Activated CD4-positive, alpha-beta memory T cell treated with anti-CD3 and anti-CD28 coated beads for 36 hours (primary cell): ENCODE measurements around the gene SNAI1. TPM values are rescaled to one million over a fixed set of nuclear protein-coding genes. Genes with fewer than 3 reads are reported as not detected.

Experiments
- CTCF ChIA-PET: fragments of 350-600 bp; sonication (Branson Sonifier 250); formaldehyde crosslinking; loops from one replicate; lab custom pipeline; 2021; ENCODE audit warnings: antibody characterized with exemption, inconsistent platforms; lab: Charles Lee
- POLR2A ChIA-PET: fragments of 350-600 bp; sonication (Branson Sonifier 250); formaldehyde crosslinking; loops from one replicate; lab custom pipeline; 2021; ENCODE audit warnings: antibody characterized with exemption; lab: Charles Lee
- DNase-seq: peaks from one replicate; pipeline ENCODE4 v3.0.0-alpha.2; 2020
- H3K27ac Mint-ChIP-seq: one replicate; pipeline ENCODE4 v1.8.0; 2021; ENCODE audit warnings: mixed read lengths
- H3K27me3 Mint-ChIP-seq: one replicate; pipeline ENCODE4 v1.8.0; 2021; ENCODE audit warnings: mixed read lengths
- H3K36me3 Mint-ChIP-seq: one replicate; pipeline ENCODE4 v1.8.0; 2021; ENCODE audit warnings: mixed read lengths
- H3K4me1 Mint-ChIP-seq: one replicate; pipeline ENCODE4 v1.8.0; 2021; ENCODE audit warnings: low read depth, mixed read lengths
- H3K4me3 Mint-ChIP-seq: one replicate; pipeline ENCODE4 v1.8.0; 2021; ENCODE audit warnings: mild to moderate bottlenecking, mixed read lengths
- H3K9me3 Mint-ChIP-seq: one replicate; pipeline ENCODE4 v1.8.0; 2021; ENCODE audit warnings: mixed read lengths
- intact Hi-C: fragments of 100-400 bp; cut with micrococcal nuclease; formaldehyde crosslinking; loops from one replicate; pipeline ENCODE4 v1.15.1; 2023
- total RNA-seq, 2 experiments: library from RNA; stranded (reverse); gene quantifications; one replicate each; pipeline ENCODE4 v1.2.3, GENCODE V29; 2021

Gene SNAI1
- total RNA-seq, 2 experiments from 2014 or later, result 0.27 TPM; not detected in 1

DNA sequence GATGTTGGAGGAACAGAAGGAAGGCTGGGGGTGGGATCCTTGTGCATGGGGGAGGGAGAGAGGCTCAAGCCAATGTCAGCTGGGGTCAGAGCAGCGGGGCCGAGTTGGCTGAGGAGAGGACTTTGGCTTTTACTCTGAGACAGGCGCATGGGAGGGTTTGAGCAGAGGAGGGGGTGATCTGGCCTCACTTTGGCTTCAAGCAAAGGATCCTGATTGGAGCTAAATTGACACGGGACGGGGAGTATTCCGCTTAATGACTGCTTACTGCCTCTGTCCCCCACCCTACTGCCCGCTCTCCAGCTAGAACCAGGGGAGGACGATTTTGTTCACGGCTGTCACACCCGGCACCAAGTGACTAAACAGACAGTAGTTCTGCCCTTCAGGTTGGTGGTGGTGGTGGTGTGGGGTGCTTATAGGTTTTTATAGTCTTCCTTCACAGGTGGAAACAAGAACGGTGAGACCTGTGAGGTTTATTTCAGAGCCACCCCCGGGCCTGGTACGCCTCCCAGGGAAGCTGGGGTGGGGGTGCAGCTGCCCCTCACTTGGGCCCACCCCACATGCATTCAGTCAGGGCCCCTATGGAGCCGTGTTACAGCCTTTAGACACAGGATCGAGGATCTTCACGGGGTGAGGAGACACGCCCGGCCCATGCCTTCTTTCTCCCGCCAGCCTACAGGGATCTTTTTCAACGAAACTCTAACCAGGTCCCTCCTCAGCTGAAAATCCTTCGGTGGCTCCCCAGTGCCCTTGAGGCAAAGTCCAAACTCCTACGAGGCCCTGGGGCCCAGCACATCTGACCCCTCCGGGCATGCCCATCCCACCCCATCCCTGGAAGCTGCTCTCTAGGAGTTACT is 1.3 kb upstream of the SNAI1 start:
- H3K27ac Mint-ChIP-seq, result no peak overlapping the region
- no peaks in the 10 kb centered on the region for H3K9me3 Mint-ChIP-seq
- POLR2A ChIA-PET, result interaction anchor here (0.9 kb wide), 1 partner anchor 88 kb away, joined by 3 read pairs; no protein-coding TSS in a partner anchor
- peaks cover 6% of the 10 kb centered on the region for H3K27me3 Mint-ChIP-seq
- intact Hi-C loops, result no loop called here
- no peak for DNase-seq
- peaks cover 20% of the 10 kb centered on the region for H3K4me1 Mint-ChIP-seq
- no peak overlapping the region for H3K4me3 Mint-ChIP-seq
- CTCF ChIA-PET, result interaction anchor here (0.7 to 7.5 kb wide), 10 partner anchors 16 to 198 kb away, joined by 3 to 257 read pairs (median 4); partner anchors contain the start of gene RNF114
- no peaks in the 10 kb centered on the region for H3K36me3 Mint-ChIP-seq

DNA sequence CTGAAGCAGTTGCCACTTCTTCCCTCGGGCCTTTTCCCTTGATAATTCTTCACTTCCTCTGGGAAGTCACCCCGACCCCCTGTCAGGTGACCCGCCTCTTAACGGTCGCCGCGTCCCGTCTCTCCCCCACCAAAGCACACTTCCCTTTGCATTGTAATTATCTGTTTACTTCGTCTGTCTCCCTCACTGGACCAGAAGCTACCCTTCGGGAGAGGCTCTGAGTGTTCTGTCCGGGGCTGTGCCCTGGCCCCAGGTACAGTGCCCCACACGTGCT is 771 bp upstream of the SNAI1 start:
- ChIA-PET CTCF (interaction anchor here (0.7 to 7.5 kb wide), 7 partner anchors 47 to 197 kb away, joined by 3 to 257 read pairs (median 4); partner anchors contain the start of gene RNF114), POLR2A (no interaction called here)
- Mint-ChIP-seq H3K4me3 (no peak overlapping the region), H3K36me3 (no peaks in the 10 kb centered on the region), H3K9me3 (no peaks in the 10 kb centered on the region), H3K4me1 (peaks cover 20% of the 10 kb centered on the region), H3K27ac (no peak overlapping the region), H3K27me3 (peaks cover 4% of the 10 kb centered on the region)
- DNase-seq, result no peak
- intact Hi-C loops, result no loop called here

DNA sequence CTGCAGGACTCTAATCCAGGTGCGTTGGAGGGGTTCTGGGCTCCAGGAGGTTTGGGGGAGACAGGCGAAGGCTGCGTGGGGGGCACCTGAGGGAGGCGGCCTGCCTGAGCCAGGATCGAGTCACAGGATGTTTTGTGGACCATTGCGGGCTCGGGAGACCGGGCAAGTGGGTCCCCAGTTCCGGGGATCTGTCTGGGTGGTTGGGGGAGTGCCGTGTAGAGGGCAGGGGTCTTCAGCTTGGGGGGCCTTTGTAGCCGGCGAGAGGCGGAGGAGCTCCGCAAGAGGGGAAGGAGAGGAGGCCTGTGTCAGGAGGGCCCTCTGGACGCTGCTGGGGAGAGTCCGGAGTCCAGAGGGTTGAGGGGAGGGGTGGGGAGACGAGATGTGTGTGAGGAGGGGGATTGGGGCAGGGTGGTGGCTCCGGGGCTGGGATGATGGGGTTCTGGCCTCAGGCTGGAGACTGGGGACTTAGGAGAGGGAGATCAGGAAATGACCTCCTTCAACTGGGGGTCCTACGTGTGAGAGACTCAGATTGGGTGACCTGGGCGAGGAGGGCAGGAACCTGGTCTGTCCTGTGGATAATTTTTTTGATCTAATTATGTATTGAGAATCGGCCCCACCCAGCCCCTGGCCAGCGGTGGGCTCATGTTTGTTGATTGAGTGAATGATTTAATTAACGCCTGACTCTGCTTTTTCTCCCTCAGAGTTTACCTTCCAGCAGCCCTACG is 505 bp downstream of the SNAI1 start:
- H3K4me3 Mint-ChIP-seq, result peak overlapping the region; percentile 23
- no peaks in the 10 kb centered on the region for H3K36me3 Mint-ChIP-seq
- ChIA-PET CTCF (interaction anchor here (2.0 to 7.5 kb wide), 2 partner anchors 86 to 196 kb away, joined by 7 to 257 read pairs; no protein-coding TSS in a partner anchor), POLR2A (no interaction called here)
- DNase-seq, result no peak
- no peaks in the 10 kb centered on the region for H3K9me3 Mint-ChIP-seq
- intact Hi-C loops, result no loop called here
- peaks cover 4% of the 10 kb centered on the region for H3K27me3 Mint-ChIP-seq
- H3K27ac Mint-ChIP-seq, result no peak overlapping the region
- peaks cover 20% of the 10 kb centered on the region for H3K4me1 Mint-ChIP-seq

DNA sequence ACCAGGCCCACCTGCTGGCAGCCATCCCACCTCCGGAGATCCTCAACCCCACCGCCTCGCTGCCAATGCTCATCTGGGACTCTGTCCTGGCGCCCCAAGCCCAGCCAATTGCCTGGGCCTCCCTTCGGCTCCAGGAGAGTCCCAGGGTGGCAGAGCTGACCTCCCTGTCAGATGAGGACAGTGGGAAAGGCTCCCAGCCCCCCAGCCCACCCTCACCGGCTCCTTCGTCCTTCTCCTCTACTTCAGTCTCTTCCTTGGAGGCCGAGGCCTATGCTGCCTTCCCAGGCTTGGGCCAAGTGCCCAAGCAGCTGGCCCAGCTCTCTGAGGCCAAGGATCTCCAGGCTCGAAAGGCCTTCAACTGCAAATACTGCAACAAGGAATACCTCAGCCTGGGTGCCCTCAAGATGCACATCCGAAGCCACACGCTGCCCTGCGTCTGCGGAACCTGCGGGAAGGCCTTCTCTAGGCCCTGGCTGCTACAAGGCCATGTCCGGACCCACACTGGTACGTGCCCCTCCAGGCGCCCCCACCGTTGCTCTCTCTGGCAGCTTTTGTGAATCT is 1.1 kb downstream of the SNAI1 start:
- H3K27ac Mint-ChIP-seq, result no peak overlapping the region
- H3K4me3 Mint-ChIP-seq, result peak overlapping the region; percentile 21
- peaks cover 20% of the 10 kb centered on the region for H3K4me1 Mint-ChIP-seq
- no peaks in the 10 kb centered on the region for H3K9me3 Mint-ChIP-seq
- no peaks in the 10 kb centered on the region for H3K36me3 Mint-ChIP-seq
- ChIA-PET CTCF (interaction anchor here (0.7 to 7.5 kb wide), 2 partner anchors 86 to 185 kb away, joined by 4 to 257 read pairs; no protein-coding TSS in a partner anchor), POLR2A (no interaction called here)
- DNase-seq, result no peak
- H3K27me3 Mint-ChIP-seq, result peaks cover 4% of the 10 kb centered on the region
- intact Hi-C loops, result no loop called here

DNA sequence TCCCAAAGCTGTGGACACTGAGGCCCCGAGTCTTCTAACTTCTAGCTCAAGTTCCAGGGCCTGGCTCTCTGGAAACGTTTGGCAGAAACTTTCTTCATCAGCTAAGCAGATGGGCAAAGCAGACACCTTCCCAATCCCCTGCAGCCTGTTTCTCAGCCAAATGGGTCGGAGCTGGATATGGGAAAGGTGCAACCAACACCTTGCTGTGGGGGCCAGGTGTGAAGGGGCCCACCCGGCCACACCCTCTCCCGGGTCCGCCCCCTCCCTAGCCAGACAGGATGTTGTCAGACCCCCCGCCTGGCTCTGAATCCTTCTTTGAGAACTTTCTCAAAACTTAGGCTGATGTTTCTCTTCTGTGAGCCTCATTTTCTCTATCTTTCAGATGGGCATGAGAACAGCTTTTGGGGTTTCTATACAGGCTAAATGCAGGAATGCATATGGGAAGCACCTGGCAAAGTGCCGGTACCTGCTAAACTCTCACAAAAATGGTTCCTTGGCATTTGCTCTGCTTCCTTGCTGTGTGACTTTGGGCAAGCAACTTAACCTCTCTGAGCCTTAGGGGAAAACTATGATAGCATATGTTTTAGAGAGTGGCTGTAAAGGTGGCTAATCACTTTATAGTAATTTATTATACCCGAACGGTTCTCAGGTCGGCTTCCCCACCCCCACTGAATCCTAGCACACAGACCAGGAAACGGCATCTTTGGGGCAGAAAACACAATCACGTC is 1.8 kb downstream of the SNAI1 start:
- ChIA-PET CTCF (interaction anchor here (0.7 to 7.5 kb wide), 2 partner anchors 85 to 185 kb away, joined by 4 to 257 read pairs; no protein-coding TSS in a partner anchor), POLR2A (no interaction called here)
- Mint-ChIP-seq H3K27me3 (peaks cover 4% of the 10 kb centered on the region), H3K27ac (no peak overlapping the region), H3K4me1 (peaks cover 18% of the 10 kb centered on the region), H3K9me3 (no peaks in the 10 kb centered on the region), H3K36me3 (no peaks in the 10 kb centered on the region), H3K4me3 (no peak overlapping the region)
- DNase-seq, result no peak
- intact Hi-C loops, result no loop called here

DNA sequence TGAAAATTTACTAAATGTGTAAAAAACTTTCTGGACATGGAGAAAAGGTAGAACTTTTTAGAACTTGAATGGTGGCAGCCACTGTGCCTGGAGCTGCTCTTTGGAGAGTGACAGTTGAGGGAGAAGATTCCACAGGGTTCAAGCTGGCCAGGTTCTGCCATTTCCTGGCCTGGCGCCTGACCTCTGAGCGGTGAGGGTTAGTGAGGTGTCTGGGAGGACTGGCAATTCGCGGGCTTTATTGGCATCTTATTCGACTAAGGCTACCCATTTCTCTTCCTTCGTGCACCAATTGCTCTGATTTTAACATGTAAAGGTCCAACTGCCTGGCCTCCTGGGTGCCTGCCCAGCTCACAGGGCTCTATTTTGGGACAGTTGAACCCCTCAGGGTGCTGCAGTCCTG is 2.4 kb downstream of the SNAI1 start:
- H3K4me1 Mint-ChIP-seq, result peaks cover 18% of the 10 kb centered on the region
- intact Hi-C loops, result no loop called here
- no peak overlapping the region for H3K4me3 Mint-ChIP-seq
- H3K9me3 Mint-ChIP-seq, result no peaks in the 10 kb centered on the region
- no peak for DNase-seq
- no peak overlapping the region for H3K27ac Mint-ChIP-seq
- ChIA-PET CTCF (interaction anchor here (7.5 kb wide), 1 partner anchor 84 kb away, joined by 257 read pairs; no protein-coding TSS in a partner anchor), POLR2A (no interaction called here)
- no peaks in the 10 kb centered on the region for H3K36me3 Mint-ChIP-seq
- peaks cover 4% of the 10 kb centered on the region for H3K27me3 Mint-ChIP-seq

DNA sequence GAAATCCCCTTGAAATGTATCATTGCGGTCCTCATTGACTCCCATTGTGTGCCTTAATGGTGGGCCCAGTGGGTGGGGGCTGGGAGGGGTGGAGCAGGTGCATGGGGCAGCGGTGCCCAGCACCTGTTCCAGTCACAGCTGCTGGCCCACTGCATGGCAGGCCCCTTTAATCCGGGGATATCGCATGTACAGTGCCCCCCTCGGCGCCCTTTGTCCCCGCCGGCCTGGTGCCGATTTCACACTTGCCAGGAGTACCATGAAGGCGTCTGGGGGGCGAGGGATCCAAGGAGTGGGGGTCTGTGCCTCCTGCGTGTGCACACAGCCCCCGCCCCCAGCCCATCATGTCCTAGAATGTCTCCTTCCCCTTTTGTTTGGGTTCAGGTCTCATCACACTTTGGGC is 2.8 kb downstream of the SNAI1 start:
- Mint-ChIP-seq H3K4me3 (no peak overlapping the region), H3K4me1 (peaks cover 18% of the 10 kb centered on the region), H3K9me3 (no peaks in the 10 kb centered on the region), H3K36me3 (no peaks in the 10 kb centered on the region), H3K27ac (no peak overlapping the region), H3K27me3 (peaks cover 4% of the 10 kb centered on the region)
- ChIA-PET POLR2A (no interaction called here), CTCF (interaction anchor here (1.5 kb wide), 1 partner anchor 184 kb away, joined by 5 read pairs; no protein-coding TSS in a partner anchor)
- intact Hi-C loops, result no loop called here
- DNase-seq, result no peak

DNA sequence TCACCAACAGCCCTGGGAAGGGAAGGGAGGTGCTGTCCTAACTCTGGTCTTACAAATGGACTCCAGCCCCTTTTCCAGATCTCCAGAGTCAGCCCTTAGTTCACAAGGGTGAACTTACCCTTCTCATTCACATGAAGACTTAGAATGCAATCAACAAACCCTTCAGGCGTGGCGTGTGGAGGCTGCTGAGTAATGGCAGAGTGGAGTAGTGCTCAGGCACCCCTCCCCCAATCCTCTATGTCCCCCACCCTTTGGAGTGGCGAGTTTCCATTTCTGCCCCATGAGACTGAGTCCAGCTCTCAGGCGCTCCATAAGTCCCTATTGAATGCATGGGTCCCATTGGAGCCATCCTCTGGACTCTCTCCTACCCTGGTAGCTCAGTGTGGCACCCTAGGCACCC is 3.3 kb downstream of the SNAI1 start:
- Mint-ChIP-seq H3K9me3 (no peaks in the 10 kb centered on the region), H3K27ac (no peak overlapping the region), H3K4me1 (peaks cover 18% of the 10 kb centered on the region), H3K4me3 (no peak overlapping the region), H3K27me3 (peaks cover 4% of the 10 kb centered on the region), H3K36me3 (no peaks in the 10 kb centered on the region)
- intact Hi-C loops, result no loop called here
- ChIA-PET CTCF (interaction anchor here (0.9 to 1.5 kb wide), 2 partner anchors 85 to 183 kb away, joined by 5 to 6 read pairs; no protein-coding TSS in a partner anchor), POLR2A (no interaction called here)
- no peak for DNase-seq

DNA sequence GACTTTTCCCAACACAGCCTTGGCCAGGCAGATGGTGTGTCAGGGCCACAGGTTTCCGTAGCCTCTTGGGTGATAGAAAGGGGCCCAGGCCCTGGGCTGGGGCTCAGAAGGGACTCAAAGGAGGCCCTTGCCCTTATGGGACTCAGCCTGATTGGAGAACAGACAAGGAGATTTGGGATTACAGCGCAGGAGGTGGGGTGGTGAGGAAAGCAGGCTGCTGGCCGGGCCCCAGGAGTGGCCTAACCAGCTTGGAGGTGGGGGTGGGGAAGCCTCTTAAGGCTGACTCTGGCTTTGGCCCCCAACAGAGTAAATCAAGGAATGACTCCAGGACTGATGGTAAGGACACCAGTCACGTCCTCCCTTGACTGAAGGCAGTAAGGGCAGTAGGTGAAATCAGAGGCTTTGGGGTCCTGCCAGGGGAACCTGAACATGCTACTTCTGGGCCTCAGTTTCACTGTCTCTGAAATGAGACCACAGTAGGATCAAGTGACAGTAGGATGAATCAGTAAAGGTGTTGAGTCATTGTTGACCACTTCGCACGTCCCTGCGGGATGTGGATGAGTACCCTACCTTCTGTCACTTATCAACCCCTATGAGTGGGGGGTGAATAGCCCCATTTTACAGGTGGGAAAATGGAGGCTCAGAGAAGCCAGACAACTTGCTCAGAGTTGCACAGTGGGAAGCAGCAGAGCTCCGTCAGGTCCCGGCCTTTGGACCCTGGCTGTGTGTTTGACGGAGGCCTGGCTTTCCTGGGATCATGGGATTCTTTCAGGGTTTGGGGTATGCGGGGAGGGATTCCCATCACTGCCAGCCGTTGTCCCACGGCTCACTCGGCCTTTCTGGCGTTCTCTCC is 4.5 kb downstream of the SNAI1 start:
- CTCF ChIA-PET, result interaction anchor here (0.9 to 3.4 kb wide), 4 partner anchors 8 to 192 kb away, joined by 3 to 25 read pairs (median 6); no protein-coding TSS in a partner anchor
- no peak for DNase-seq
- Mint-ChIP-seq H3K27ac (no peak overlapping the region), H3K4me1 (peaks cover 12% of the 10 kb centered on the region), H3K27me3 (peaks cover under 1% of the 10 kb centered on the region), H3K9me3 (no peaks in the 10 kb centered on the region), H3K36me3 (no peaks in the 10 kb centered on the region), H3K4me3 (no peak overlapping the region)
- intact Hi-C loops, result no loop called here
- POLR2A ChIA-PET, result no interaction called here

DNA sequence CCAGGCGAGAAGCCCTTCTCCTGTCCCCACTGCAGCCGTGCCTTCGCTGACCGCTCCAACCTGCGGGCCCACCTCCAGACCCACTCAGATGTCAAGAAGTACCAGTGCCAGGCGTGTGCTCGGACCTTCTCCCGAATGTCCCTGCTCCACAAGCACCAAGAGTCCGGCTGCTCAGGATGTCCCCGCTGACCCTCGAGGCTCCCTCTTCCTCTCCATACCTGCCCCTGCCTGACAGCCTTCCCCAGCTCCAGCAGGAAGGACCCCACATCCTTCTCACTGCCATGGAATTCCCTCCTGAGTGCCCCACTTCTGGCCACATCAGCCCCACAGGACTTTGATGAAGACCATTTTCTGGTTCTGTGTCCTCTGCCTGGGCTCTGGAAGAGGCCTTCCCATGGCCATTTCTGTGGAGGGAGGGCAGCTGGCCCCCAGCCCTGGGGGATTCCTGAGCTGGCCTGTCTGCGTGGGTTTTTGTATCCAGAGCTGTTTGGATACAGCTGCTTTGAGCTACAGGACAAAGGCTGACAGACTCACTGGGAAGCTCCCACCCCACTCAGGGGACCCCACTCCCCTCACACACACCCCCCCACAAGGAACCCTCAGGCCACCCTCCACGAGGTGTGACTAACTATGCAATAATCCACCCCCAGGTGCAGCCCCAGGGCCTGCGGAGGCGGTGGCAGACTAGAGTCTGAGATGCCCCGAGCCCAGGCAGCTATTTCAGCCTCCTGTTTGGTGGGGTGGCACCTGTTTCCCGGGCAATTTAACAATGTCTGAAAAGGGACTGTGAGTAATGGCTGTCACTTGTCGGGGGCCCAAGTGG is 5.3 kb downstream of the SNAI1 start:
- intact Hi-C loops, result no loop called here
- Mint-ChIP-seq H3K4me1 (peaks cover 8% of the 10 kb centered on the region), H3K9me3 (no peaks in the 10 kb centered on the region), H3K27ac (no peak overlapping the region), H3K36me3 (no peaks in the 10 kb centered on the region), H3K4me3 (no peak overlapping the region), H3K27me3 (no peaks in the 10 kb centered on the region)
- DNase-seq, result no peak
- ChIA-PET CTCF (interaction anchor here (1.2 to 3.4 kb wide), 3 partner anchors 9 to 182 kb away, joined by 4 to 25 read pairs (median 13); no protein-coding TSS in a partner anchor), POLR2A (no interaction called here)
